ENCODE data around the gene XRCC4.

GRCh38 chr5:83156001-83156400, 78.7 kb downstream of the XRCC4 start:
- TF ChIP-seq, protein P1, sequence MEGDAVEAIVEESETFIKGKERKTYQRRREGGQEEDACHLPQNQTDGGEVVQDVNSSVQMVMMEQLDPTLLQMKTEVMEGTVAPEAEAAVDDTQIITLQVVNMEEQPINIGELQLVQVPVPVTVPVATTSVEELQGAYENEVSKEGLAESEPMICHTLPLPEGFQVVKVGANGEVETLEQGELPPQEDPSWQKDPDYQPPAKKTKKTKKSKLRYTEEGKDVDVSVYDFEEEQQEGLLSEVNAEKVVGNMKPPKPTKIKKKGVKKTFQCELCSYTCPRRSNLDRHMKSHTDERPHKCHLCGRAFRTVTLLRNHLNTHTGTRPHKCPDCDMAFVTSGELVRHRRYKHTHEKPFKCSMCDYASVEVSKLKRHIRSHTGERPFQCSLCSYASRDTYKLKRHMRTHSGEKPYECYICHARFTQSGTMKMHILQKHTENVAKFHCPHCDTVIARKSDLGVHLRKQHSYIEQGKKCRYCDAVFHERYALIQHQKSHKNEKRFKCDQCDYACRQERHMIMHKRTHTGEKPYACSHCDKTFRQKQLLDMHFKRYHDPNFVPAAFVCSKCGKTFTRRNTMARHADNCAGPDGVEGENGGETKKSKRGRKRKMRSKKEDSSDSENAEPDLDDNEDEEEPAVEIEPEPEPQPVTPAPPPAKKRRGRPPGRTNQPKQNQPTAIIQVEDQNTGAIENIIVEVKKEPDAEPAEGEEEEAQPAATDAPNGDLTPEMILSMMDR (IDR thresholded peaks at IDR 0.05), result no peak
- TF ChIP-seq EP300 (IDR thresholded peaks at IDR 0.05) (no peak), POLR2AphosphoS5 (IDR thresholded peaks at IDR 0.05) (no peak)

All from sigmoid colon (tissue), 4 donors.